ENCODE measurements around the gene CCDC57.

Gene CCDC57

DNA sequence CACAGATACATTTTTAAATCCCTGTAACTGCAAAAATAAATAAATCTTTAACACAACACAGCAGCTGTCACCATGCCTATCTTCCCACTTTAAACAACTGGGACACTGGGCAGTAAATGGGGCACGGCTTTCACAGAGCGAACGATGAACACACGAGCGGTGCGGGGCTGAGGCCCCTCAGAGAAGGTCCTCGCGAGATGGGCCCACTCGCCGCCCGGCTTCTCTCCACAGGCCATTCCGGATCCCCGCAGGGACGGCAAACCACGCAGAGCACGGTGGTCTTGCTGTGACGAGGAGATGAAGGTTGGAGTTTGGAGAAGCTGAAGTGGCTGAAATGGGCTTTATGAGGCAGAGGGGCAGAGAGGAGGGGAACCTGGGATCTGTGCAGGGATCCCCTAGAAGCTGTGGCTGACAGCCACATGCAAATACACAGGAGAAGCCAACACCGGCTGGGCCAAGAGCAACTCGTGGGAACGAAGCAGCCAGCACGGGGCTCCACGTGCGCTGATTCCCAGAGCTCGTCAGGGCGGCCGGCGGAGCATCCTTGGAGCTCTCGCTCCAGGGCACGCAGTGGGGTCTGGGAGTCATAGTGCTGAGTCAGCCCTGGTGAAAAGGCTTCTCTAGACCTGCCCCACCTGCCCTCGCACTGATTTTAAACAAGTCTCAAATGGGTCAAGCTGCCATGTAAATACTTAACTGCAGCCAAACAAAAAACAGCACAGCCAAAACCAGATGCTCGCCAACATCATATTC is 31.7 kb downstream of the CCDC57 start:
- Histone ChIP-seq H3K4me1 (ENCODE audit: control extremely low read depth in 1 of 4, control insufficient read depth in 4 of 4, insufficient read depth in 4 of 4, low read length in 3 of 4) (no peaks in the 10 kb centered on the region), H3K4me3 (ENCODE audit: control insufficient read depth in 1 of 7, extremely low read depth in 1 of 7, insufficient read depth in 4 of 7, low read depth in 2 of 7, low read length in 6 of 7) (no peak overlapping the region), H3K9me3 (ENCODE audit: control extremely low read depth in 1 of 5, control insufficient read depth in 4 of 5, insufficient read depth in 2 of 5, low read depth in 1 of 5, low read length in 4 of 5) (no peaks in the 10 kb centered on the region), H3K27ac (ENCODE audit: insufficient read depth in 1 of 2, low read depth in 1 of 2, low read length in 2 of 2, poor library complexity in 1 of 2, severe bottlenecking in 2 of 2) (no peak overlapping the region), H3K27me3 (replicated peaks in 2 of 5; ENCODE audit: control insufficient read depth in 4 of 5, insufficient read depth in 5 of 5, low read length in 4 of 5) (no peaks in the 10 kb centered on the region), H3K36me3 (ENCODE audit: control insufficient read depth in 4 of 4, insufficient read depth in 4 of 4, low read length in 3 of 4) (peaks cover 2 to 59% (median 24%) of the 10 kb centered on the region in 4 experiments)
- WGBS (ENCODE audit: insufficient coverage): 97% methylated on average over 29 of the region's 31 CpGs
- ChIA-PET POLR2A (no interaction called here), CTCF (interaction anchor here (0.6 to 1.3 kb wide), 5 partner anchors 15 to 65 kb away, joined by 3 to 6 read pairs (median 3); no protein-coding TSS in a partner anchor)
- no peak for DNase-seq

DNA sequence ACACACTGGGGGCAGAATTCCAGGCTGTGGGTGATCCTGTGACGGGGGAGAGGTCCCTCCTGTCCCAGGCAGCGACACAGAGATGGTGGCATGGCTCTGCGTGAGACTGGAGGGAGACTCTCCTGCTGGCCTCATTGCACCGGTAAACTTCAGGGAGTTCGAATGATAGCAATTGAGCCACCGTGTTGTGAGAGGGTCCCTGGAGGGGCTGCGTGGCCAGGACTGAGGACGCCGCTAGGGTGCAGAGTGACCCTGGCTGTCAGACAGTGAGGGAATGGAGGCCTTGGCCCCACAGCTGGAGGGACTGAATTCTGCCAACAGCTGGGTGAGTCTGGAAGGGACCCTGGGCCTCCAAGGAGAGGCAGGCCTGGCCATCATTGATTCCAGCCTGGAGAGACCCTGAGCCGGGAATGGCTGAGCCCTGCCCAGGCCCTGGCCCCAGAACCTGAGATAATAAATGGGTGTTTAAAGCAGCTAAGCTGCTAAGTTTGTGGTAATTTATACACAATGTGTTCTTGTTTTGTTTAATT is 32.6 kb downstream of the CCDC57 start:
- H3K27me3 ChIP-seq (replicated peaks in 2 of 5; ENCODE audit: control insufficient read depth in 4 of 5, insufficient read depth in 5 of 5, low read length in 4 of 5): no peaks in the 10 kb centered on the region
- peaks cover 2 to 55% (median 24%) of the 10 kb centered on the region in 4 experiments for H3K36me3 ChIP-seq (ENCODE audit: control insufficient read depth in 4 of 4, insufficient read depth in 4 of 4, low read length in 3 of 4)
- H3K4me1 ChIP-seq (ENCODE audit: control extremely low read depth in 1 of 4, control insufficient read depth in 4 of 4, insufficient read depth in 4 of 4, low read length in 3 of 4): no peaks in the 10 kb centered on the region
- WGBS (ENCODE audit: insufficient coverage): 96% methylated on average over 10 of the region's 10 CpGs
- H3K9me3 ChIP-seq (ENCODE audit: control extremely low read depth in 1 of 5, control insufficient read depth in 4 of 5, insufficient read depth in 2 of 5, low read depth in 1 of 5, low read length in 4 of 5): no peaks in the 10 kb centered on the region
- no peak for DNase-seq
- POLR2A ChIA-PET: interaction anchor here (0.6 kb wide), 1 partner anchor 311 kb away, joined by 3 read pairs; no protein-coding TSS in a partner anchor
- CTCF ChIA-PET: interaction anchor here (0.7 to 1.3 kb wide), 4 partner anchors 14 to 64 kb away, joined by 3 to 6 read pairs (median 4); no protein-coding TSS in a partner anchor
- no peak overlapping the region for H3K27ac ChIP-seq (ENCODE audit: insufficient read depth in 1 of 2, low read depth in 1 of 2, low read length in 2 of 2, poor library complexity in 1 of 2, severe bottlenecking in 2 of 2)
- no peak overlapping the region for H3K4me3 ChIP-seq (ENCODE audit: control insufficient read depth in 1 of 7, extremely low read depth in 1 of 7, insufficient read depth in 4 of 7, low read depth in 2 of 7, low read length in 6 of 7)

DNA sequence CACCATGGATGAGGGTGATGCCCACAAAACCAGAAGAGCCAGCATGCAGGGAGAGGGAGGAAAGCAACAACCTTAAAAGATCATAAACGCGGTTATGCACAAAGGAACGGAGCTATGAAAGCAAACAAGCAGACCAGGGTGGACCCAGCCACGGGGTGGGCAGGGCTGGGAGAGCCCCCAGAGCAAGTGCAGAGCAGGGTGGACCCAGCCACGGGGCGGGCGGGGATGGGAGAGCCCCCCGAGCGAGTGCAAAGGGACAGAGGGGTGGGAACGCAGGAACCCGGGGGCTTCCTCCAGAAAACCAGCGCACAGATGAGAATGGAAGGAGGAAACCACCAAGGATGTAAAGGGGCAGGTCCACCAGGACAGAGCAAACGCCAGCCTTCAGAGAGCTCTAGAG is 33.2 kb downstream of the CCDC57 start:
- H3K4me1 ChIP-seq (ENCODE audit: control extremely low read depth in 1 of 4, control insufficient read depth in 4 of 4, insufficient read depth in 4 of 4, low read length in 3 of 4): no peaks in the 10 kb centered on the region
- 95% methylated on average over 11 of the region's 13 CpGs for WGBS (ENCODE audit: insufficient coverage)
- H3K36me3 ChIP-seq (ENCODE audit: control insufficient read depth in 4 of 4, insufficient read depth in 4 of 4, low read length in 3 of 4): peaks cover 2 to 51% (median 22%) of the 10 kb centered on the region in 4 experiments
- DNase-seq: no peak
- no peaks in the 10 kb centered on the region for H3K27me3 ChIP-seq (replicated peaks in 2 of 5; ENCODE audit: control insufficient read depth in 4 of 5, insufficient read depth in 5 of 5, low read length in 4 of 5)
- H3K9me3 ChIP-seq (ENCODE audit: control extremely low read depth in 1 of 5, control insufficient read depth in 4 of 5, insufficient read depth in 2 of 5, low read depth in 1 of 5, low read length in 4 of 5): no peaks in the 10 kb centered on the region
- H3K4me3 ChIP-seq (ENCODE audit: control insufficient read depth in 1 of 7, extremely low read depth in 1 of 7, insufficient read depth in 4 of 7, low read depth in 2 of 7, low read length in 6 of 7): no peak overlapping the region
- ChIA-PET CTCF (no interaction called here), POLR2A (no interaction called here)
- no peak overlapping the region for H3K27ac ChIP-seq (ENCODE audit: insufficient read depth in 1 of 2, low read depth in 1 of 2, low read length in 2 of 2, poor library complexity in 1 of 2, severe bottlenecking in 2 of 2)

DNA sequence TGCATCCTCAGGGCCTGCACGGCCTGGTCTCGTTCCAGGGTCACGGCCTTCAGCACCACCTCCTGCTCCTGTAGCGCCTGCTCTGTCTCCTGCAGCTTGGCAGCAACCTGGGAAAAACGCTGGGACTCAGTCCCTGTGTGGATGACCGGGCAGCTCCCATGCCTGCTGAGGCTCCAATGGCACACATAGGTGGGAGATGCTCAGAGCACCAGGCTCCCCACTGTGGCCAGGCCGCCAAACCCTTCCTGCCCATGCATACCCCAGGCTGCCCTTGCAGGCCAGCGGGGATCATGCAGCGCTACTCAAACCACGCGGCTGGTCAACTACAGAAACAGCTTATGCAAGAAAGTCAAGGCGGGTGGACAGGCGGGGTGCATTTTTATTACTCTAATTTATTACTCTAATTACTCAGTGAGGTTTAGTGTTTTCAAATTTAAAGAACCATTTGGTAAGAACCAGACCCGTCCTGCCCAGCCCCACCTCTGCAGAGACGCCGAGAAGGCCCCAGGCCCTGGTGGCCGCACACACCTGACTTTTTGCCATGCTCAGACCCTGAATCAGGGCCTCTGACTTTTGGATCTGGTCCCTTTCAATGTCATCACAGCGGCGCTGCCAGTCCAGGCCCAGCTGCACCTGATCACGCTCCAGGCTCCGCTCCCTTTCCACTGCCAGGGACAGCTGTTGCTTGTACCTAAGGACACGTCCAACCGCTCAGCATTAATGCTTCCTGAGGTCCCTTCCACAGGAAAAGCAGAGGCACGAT is 34.0 kb downstream of the CCDC57 start:
- ChIA-PET POLR2A (no interaction called here), CTCF (interaction anchor here (1.7 kb wide), 1 partner anchor 21 kb away, joined by 4 read pairs; no protein-coding TSS in a partner anchor)
- no peaks in the 10 kb centered on the region for H3K27me3 ChIP-seq (replicated peaks in 2 of 5; ENCODE audit: control insufficient read depth in 4 of 5, insufficient read depth in 5 of 5, low read length in 4 of 5)
- no peak overlapping the region for H3K4me3 ChIP-seq (ENCODE audit: control insufficient read depth in 1 of 7, extremely low read depth in 1 of 7, insufficient read depth in 4 of 7, low read depth in 2 of 7, low read length in 6 of 7)
- H3K27ac ChIP-seq (ENCODE audit: insufficient read depth in 1 of 2, low read depth in 1 of 2, low read length in 2 of 2, poor library complexity in 1 of 2, severe bottlenecking in 2 of 2): no peak overlapping the region
- 94% methylated on average over 18 of the region's 24 CpGs for WGBS (ENCODE audit: insufficient coverage)
- peaks cover 2 to 48% (median 23%) of the 10 kb centered on the region in 4 experiments for H3K36me3 ChIP-seq (ENCODE audit: control insufficient read depth in 4 of 4, insufficient read depth in 4 of 4, low read length in 3 of 4)
- H3K4me1 ChIP-seq (ENCODE audit: control extremely low read depth in 1 of 4, control insufficient read depth in 4 of 4, insufficient read depth in 4 of 4, low read length in 3 of 4): no peaks in the 10 kb centered on the region
- no peak for DNase-seq
- H3K9me3 ChIP-seq (ENCODE audit: control extremely low read depth in 1 of 5, control insufficient read depth in 4 of 5, insufficient read depth in 2 of 5, low read depth in 1 of 5, low read length in 4 of 5): no peaks in the 10 kb centered on the region

DNA sequence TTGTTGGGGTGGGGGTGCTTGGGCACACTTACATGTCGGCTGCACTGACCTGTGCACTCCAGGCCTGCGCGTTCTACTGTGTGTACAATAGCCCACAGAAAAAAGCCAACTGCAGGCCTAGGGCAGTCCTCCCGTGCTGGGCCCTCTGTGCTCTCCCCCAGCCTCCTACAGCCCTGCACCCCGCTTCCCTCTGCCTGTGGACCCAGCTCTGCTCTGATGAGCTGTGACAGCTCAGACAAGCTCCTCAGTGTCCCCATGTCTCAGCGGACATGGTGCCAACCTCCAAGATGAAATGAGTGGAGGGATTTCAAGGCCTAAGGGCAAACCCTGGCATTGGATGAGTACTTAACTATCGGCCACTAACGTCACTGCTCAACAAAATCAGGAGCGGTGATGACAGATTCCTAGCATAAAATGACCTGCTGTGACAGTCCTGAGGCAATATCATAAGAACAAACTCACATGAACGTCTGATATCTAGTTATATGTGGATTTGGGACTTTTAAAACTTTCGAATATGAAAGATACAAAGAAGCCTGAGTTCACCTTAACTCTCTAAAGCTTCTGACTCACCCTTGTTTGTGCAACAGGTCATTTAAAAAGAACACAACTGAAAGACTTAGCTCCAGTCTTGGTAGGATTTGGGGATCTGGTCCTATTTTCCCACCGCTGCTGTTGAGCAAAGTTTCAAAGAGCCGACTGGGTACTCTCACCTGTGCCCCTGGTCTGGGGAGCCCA is 34.7 kb downstream of the CCDC57 start:
- CTCF ChIA-PET: interaction anchor here (1.7 kb wide), 1 partner anchor 22 kb away, joined by 4 read pairs; no protein-coding TSS in a partner anchor
- 99% methylated on average over 9 of the region's 13 CpGs for WGBS (ENCODE audit: insufficient coverage)
- Histone ChIP-seq H3K36me3 (ENCODE audit: control insufficient read depth in 4 of 4, insufficient read depth in 4 of 4, low read length in 3 of 4) (peaks cover under 1 to 40% (median 18%) of the 10 kb centered on the region in 4 experiments), H3K4me3 (ENCODE audit: control insufficient read depth in 1 of 7, extremely low read depth in 1 of 7, insufficient read depth in 4 of 7, low read depth in 2 of 7, low read length in 6 of 7) (no peak overlapping the region), H3K9me3 (ENCODE audit: control extremely low read depth in 1 of 5, control insufficient read depth in 4 of 5, insufficient read depth in 2 of 5, low read depth in 1 of 5, low read length in 4 of 5) (no peaks in the 10 kb centered on the region), H3K4me1 (ENCODE audit: control extremely low read depth in 1 of 4, control insufficient read depth in 4 of 4, insufficient read depth in 4 of 4, low read length in 3 of 4) (no peaks in the 10 kb centered on the region), H3K27me3 (replicated peaks in 2 of 5; ENCODE audit: control insufficient read depth in 4 of 5, insufficient read depth in 5 of 5, low read length in 4 of 5) (no peaks in the 10 kb centered on the region), H3K27ac (ENCODE audit: insufficient read depth in 1 of 2, low read depth in 1 of 2, low read length in 2 of 2, poor library complexity in 1 of 2, severe bottlenecking in 2 of 2) (no peak overlapping the region)
- DNase-seq: no peak
- POLR2A ChIA-PET: no interaction called here

DNA sequence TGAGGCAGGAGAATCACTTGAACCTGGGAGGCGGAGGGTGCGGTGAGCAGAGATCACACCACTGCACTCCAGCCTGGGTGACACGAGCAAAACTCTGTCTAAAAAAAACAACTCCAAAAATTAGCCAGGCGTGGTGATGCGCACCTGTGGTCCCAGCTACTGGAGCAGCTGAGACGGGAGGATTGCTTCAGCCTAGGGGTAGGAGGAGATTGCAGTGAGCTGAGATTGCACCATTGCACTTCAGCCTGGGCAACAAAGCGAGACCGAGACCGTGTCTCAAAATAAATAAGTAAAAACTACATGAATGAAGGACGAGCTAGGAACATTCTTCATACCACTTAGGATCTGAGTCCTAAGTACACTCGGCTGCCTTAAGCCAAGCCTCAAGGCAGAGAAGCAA is 35.4 kb downstream of the CCDC57 start:
- Histone ChIP-seq H3K27ac (ENCODE audit: insufficient read depth in 1 of 2, low read depth in 1 of 2, low read length in 2 of 2, poor library complexity in 1 of 2, severe bottlenecking in 2 of 2) (no peak overlapping the region), H3K4me3 (ENCODE audit: control insufficient read depth in 1 of 7, extremely low read depth in 1 of 7, insufficient read depth in 4 of 7, low read depth in 2 of 7, low read length in 6 of 7) (no peak overlapping the region), H3K36me3 (ENCODE audit: control insufficient read depth in 4 of 4, insufficient read depth in 4 of 4, low read length in 3 of 4) (peaks cover 0 to 41% (median 20%) of the 10 kb centered on the region in 4 experiments), H3K27me3 (replicated peaks in 2 of 5; ENCODE audit: control insufficient read depth in 4 of 5, insufficient read depth in 5 of 5, low read length in 4 of 5) (no peaks in the 10 kb centered on the region), H3K4me1 (ENCODE audit: control extremely low read depth in 1 of 4, control insufficient read depth in 4 of 4, insufficient read depth in 4 of 4, low read length in 3 of 4) (no peaks in the 10 kb centered on the region), H3K9me3 (ENCODE audit: control extremely low read depth in 1 of 5, control insufficient read depth in 4 of 5, insufficient read depth in 2 of 5, low read depth in 1 of 5, low read length in 4 of 5) (no peaks in the 10 kb centered on the region)
- DNase-seq: no peak
- POLR2A ChIA-PET: no interaction called here
- CTCF ChIA-PET: interaction anchor here (1.7 kb wide), 1 partner anchor 22 kb away, joined by 4 read pairs; no protein-coding TSS in a partner anchor
- WGBS (ENCODE audit: insufficient coverage): 92% methylated on average over 8 of the region's 11 CpGs

All from common myeloid progenitor, CD34-positive (primary cell).